ENCODE results near the gene PRIM2. TPM values are rescaled to one million over a fixed set of nuclear protein-coding genes. Genes with fewer than 3 reads are reported as not detected.
"Not testable (repeated sequence)": the region's sequence is repeated elsewhere in the genome, so short reads cannot be mapped to it uniquely, and the experiment has no call there.

The PRIM2 gene
- total RNA-seq, 4 donors from 2014 or later = 11.0 to 16.2 (median 13.3) TPM

GRCh38 chr6:57463809-57464208 is 146.4 kb downstream of the PRIM2 start:
- H3K4me1 ChIP-seq; H3K9me3 ChIP-seq; H3K27ac ChIP-seq; H3K27me3 ChIP-seq; intact Hi-C loops (cut with DNase I); H3K4me3 ChIP-seq (replicated peaks in 1 of 3); H3K36me3 ChIP-seq; DNase-seq: not testable (repeated sequence)
- WGBS, 2 donors = 62 to 73% methylated on average over 5 of the region's 5 CpGs

GRCh38 chr6:57465968-57466367 is 148.5 kb downstream of the PRIM2 start:
- H3K4me1 ChIP-seq; H3K4me3 ChIP-seq (replicated peaks in 1 of 3); H3K27me3 ChIP-seq; H3K36me3 ChIP-seq; H3K27ac ChIP-seq; H3K9me3 ChIP-seq; intact Hi-C loops (cut with DNase I); DNase-seq: not testable (repeated sequence)
- WGBS, 2 donors = 98 to 99% methylated on average over 3 of the region's 3 CpGs

GRCh38 chr6:57469072-57469471 is 151.6 kb downstream of the PRIM2 start:
- Histone ChIP-seq H3K4me1 (no peaks in the 10 kb centered on the region), H3K9me3 (no peaks in the 10 kb centered on the region), H3K4me3 (replicated peaks in 1 of 3) (no peak overlapping the region), H3K36me3 (no peaks in the 10 kb centered on the region), H3K27me3 (no peaks in the 10 kb centered on the region), H3K27ac (no peak overlapping the region)
- TF ChIP-seq POLR2A (IDR thresholded peaks at IDR 0.05) = no peak
- TF ChIP-seq, protein P1, sequence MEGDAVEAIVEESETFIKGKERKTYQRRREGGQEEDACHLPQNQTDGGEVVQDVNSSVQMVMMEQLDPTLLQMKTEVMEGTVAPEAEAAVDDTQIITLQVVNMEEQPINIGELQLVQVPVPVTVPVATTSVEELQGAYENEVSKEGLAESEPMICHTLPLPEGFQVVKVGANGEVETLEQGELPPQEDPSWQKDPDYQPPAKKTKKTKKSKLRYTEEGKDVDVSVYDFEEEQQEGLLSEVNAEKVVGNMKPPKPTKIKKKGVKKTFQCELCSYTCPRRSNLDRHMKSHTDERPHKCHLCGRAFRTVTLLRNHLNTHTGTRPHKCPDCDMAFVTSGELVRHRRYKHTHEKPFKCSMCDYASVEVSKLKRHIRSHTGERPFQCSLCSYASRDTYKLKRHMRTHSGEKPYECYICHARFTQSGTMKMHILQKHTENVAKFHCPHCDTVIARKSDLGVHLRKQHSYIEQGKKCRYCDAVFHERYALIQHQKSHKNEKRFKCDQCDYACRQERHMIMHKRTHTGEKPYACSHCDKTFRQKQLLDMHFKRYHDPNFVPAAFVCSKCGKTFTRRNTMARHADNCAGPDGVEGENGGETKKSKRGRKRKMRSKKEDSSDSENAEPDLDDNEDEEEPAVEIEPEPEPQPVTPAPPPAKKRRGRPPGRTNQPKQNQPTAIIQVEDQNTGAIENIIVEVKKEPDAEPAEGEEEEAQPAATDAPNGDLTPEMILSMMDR (IDR thresholded peaks at IDR 0.05) = no peak
- no peak for DNase-seq
- intact Hi-C loops (cut with DNase I) = no loop called here
- WGBS, 2 donors = 62 to 71% methylated on average over 3 of the region's 3 CpGs

GRCh38 chr6:57470148-57470547 is 152.7 kb downstream of the PRIM2 start:
- DNase-seq; H3K4me3 ChIP-seq (replicated peaks in 1 of 3); H3K27me3 ChIP-seq; H3K9me3 ChIP-seq; H3K36me3 ChIP-seq; intact Hi-C loops (cut with DNase I); H3K27ac ChIP-seq; H3K4me1 ChIP-seq: not testable (repeated sequence)
- 67 to 76% methylated on average over 4 of the region's 4 CpGs for WGBS, 2 donors

DNA sequence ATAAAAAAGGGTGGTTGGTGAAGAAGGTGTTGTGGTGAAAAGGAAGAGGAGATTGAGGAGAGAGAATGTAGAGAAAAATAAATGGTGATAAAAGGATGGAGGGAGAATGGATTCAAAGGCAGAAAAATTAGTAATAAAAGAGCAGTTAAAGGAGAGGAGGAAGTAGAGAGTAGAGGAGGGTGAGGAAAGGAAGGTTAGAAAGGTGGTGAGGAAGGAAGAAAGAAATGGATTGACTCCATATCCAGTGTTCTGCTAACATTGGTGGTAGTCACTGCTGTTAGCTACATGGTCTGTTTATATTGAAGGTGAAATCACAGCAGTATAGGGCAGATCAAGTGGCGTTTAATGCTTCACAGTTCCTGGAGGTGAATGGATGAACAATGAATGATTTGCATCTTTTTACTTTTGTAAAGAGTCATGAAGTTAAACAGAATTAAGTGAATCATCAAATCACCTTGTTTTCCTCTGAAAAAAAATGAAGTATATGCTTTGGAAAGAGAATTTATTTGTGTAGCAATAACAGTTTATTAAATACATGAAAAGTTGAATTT is 154.0 kb downstream of the PRIM2 start:
- H3K4me3 ChIP-seq (replicated peaks in 1 of 3); H3K9me3 ChIP-seq; H3K27me3 ChIP-seq; intact Hi-C loops (cut with DNase I); H3K36me3 ChIP-seq; H3K27ac ChIP-seq; H3K4me1 ChIP-seq; DNase-seq: not testable (repeated sequence)
- WGBS, 2 donors = 92 to 93% methylated on average over 1 of the region's 1 CpG

DNA sequence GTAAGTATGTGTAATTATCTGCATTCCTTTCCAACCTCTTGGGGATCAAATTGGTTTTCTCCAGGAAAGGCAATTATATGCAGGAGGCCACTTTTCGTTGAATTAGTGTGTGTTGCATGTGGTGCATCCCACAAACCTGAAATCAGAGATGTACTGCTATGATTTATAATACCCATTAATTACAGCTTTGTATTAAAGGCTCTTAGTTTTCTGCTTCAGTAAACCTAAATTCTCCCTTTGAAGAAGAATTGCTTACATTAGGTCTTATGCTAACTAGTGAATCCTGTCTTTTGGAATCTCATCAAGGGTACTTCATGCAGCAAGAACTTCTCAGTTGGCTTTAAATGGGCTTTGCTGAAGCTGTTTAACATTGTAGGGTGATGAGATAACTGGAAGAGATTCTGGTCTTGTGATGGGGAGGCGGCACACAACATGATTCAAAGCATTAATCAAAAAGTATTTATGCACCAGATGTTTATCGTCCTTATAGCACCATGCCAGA is 155.5 kb downstream of the PRIM2 start:
- H3K36me3 ChIP-seq; intact Hi-C loops (cut with DNase I); H3K27me3 ChIP-seq; H3K4me1 ChIP-seq; H3K4me3 ChIP-seq (replicated peaks in 1 of 3); H3K27ac ChIP-seq; DNase-seq; H3K9me3 ChIP-seq: not testable (repeated sequence)
- 66 to 72% methylated on average over 3 of the region's 3 CpGs for WGBS, 2 donors

DNA sequence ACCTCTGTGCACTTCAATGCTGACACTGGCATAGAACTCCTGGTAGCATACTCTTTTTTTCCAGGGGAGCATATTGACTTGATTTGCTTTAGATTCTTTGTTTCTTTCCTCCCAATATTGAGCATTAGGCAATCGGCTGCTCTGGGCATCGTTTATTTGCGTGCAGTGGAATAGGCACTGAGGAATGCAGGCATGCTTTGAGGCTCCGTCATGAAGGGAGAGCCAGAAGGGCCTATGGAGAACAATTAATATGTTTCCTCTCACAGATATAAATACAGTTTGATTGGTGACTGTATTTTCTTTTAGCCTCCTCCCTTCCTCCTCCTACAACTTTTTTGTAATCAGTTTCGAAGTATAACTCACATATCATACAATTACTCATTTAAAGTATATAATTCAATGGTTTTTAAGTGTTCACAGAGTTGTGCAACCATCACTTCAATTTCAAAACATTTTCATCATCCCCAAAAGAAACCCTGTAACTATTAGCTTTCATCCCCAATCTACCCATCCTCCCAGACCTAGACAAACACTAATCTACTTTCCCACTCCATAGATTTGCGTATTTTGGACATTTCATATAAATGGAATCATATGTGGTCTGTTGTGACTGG is 157.5 kb downstream of the PRIM2 start:
- intact Hi-C loops (cut with DNase I); H3K36me3 ChIP-seq; DNase-seq; H3K4me1 ChIP-seq; H3K27ac ChIP-seq; H3K9me3 ChIP-seq; H3K27me3 ChIP-seq; H3K4me3 ChIP-seq (replicated peaks in 1 of 3): not testable (repeated sequence)
- WGBS, 2 donors = 89 to 94% methylated on average over 6 of the region's 6 CpGs

- H3K27me3 ChIP-seq; H3K4me3 ChIP-seq (replicated peaks in 1 of 3); H3K27ac ChIP-seq; DNase-seq; H3K36me3 ChIP-seq; intact Hi-C loops (cut with DNase I); H3K9me3 ChIP-seq; H3K4me1 ChIP-seq: not testable (repeated sequence)
- 86 to 95% methylated on average over 2 of the region's 2 CpGs for WGBS, 2 donors
Measured at GRCh38 chr6:57475656-57476055, 158.2 kb downstream of the PRIM2 start.

- H3K9me3 ChIP-seq; H3K27ac ChIP-seq; H3K4me1 ChIP-seq; H3K4me3 ChIP-seq (replicated peaks in 1 of 3); DNase-seq; H3K27me3 ChIP-seq; H3K36me3 ChIP-seq; intact Hi-C loops (cut with DNase I): not testable (repeated sequence)
Measured at GRCh38 chr6:57480194-57480593, 162.8 kb downstream of the PRIM2 start.

DNA sequence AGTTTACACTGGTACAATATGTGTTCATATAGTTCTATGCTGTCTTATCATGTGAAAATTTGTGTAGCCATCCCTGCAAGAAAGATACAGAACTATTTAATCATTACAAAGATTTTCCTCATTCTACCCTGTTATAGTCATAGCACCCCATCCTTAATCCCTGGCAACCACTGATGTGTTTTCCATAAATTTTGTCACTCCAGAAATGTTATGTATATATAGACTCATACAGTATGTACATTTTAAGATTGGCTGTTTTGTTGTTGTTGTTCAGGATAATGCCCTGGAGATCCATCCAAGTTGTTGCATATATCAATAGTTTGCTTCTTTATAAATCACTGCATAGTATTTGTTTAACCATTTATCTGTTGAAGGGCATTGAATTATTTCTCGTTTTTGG is 163.7 kb downstream of the PRIM2 start:
- not testable (repeated sequence) for H3K36me3 ChIP-seq, H3K27ac ChIP-seq

DNA sequence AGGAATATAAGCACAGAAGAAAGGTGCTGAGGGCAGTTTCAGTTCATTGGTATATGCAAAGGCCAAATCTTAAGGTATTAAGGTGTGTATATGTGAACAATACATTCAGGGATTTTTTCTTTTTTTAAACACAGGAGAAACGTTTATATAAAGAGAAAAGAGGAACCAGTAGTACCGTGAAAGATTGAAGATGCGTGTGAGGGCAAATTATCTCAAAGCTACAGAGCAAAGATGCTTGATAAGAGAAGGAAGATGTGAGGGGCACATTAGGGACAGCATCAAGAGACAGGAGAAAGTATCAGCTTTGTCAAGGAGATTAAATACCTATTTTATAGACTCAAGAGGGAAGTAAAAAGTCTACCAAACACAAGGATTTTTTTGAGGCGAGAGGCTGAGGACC is 165.0 kb downstream of the PRIM2 start:
- H3K36me3 ChIP-seq; H3K27me3 ChIP-seq; intact Hi-C loops (cut with DNase I); H3K4me3 ChIP-seq (replicated peaks in 1 of 3); H3K9me3 ChIP-seq; DNase-seq; H3K4me1 ChIP-seq; H3K27ac ChIP-seq: not testable (repeated sequence)
- 89 to 94% methylated on average over 4 of the region's 4 CpGs for WGBS, 2 donors

More for the DNA sequence above, 163.7 kb downstream of the PRIM2 start:
- H3K4me3 ChIP-seq (replicated peaks in 1 of 3); H3K9me3 ChIP-seq; H3K27me3 ChIP-seq; H3K4me1 ChIP-seq; intact Hi-C loops (cut with DNase I); DNase-seq: not testable (repeated sequence)
- 97 to 98% methylated on average over 1 of the region's 1 CpG for WGBS, 2 donors

DNA sequence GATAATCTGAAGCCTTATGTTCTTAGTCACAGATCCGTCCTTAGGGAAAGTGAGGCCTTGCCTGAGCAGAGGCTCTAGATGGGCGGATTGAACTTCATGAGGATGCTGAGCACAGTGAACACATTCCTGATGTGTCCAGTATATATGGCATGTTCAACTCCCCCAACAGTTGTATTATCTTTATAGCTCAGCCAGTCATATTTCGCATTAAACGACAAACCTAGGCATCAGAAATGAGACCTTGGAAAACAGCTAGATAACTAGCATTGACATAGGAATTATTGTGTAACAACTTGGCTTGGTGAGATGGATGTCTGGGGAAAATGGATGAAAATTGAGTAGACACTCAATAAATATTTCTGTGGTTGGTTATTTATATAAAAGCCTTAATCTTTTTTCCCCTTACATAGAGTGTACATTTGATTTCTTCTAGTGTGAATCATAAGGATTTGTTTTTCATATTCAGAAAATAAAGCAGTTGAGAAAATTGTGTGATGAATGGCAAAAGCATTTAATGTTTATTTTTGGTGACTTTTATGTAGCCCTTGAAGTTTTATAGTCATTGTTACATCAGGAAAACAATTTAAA is 169.2 kb downstream of the PRIM2 start:
- intact Hi-C loops (cut with DNase I); H3K27ac ChIP-seq; DNase-seq; H3K36me3 ChIP-seq; H3K9me3 ChIP-seq; H3K4me1 ChIP-seq; H3K4me3 ChIP-seq (replicated peaks in 1 of 3); H3K27me3 ChIP-seq: not testable (repeated sequence)
- WGBS, 2 donors = 98% methylated on average over 4 of the region's 4 CpGs

Data from thyroid gland (tissue), 4 donors.